Measurements from ENCODE around the gene ZNF771.

ZNF771 gene

GRCh38 chr16:30368792-30369090 lies 38.7 kb upstream of the ZNF771 start:
- no peaks in the 10 kb centered on the region for H3K27me3 ChIP-seq (ENCODE audit: insufficient read depth, low read length)
- peaks cover 8% of the 10 kb centered on the region; the same call in 1 of the 2 replicates for H3K36me3 ChIP-seq (ENCODE audit: insufficient read depth, low read depth, low read length)
- H3K27ac ChIP-seq (ENCODE audit: low read length): no peak overlapping the region
- H3K4me1 ChIP-seq (ENCODE audit: insufficient read depth, low read length): peaks cover 15% of the 10 kb centered on the region; the same call in 1 of the 2 replicates
- peak overlapping the region; percentile 75 for H3K4me3 ChIP-seq (ENCODE audit: low read length)
- H3K9ac ChIP-seq (ENCODE audit: low read depth, low read length): peak overlapping the region; percentile 53; the same call in 1 of the 2 replicates
- H3K9me3 ChIP-seq (ENCODE audit: insufficient read depth, low read depth, low read length): no peaks in the 10 kb centered on the region

- Histone ChIP-seq H3K4me3 (ENCODE audit: low read length) (peak overlapping the region; percentile 75), H3K9ac (ENCODE audit: low read depth, low read length) (peak overlapping the region; percentile 53; the same call in 1 of the 2 replicates), H3K4me1 (ENCODE audit: insufficient read depth, low read length) (peaks cover 15% of the 10 kb centered on the region; the same call in 1 of the 2 replicates), H3K9me3 (ENCODE audit: insufficient read depth, low read depth, low read length) (no peaks in the 10 kb centered on the region), H3K27me3 (ENCODE audit: insufficient read depth, low read length) (no peaks in the 10 kb centered on the region), H3K36me3 (ENCODE audit: insufficient read depth, low read depth, low read length) (peaks cover 8% of the 10 kb centered on the region; the same call in 1 of the 2 replicates), H3K27ac (ENCODE audit: low read length) (no peak overlapping the region)
These were observed 38.1 kb upstream of the ZNF771 start for GRCh38 chr16:30369091-30369937.

DNA sequence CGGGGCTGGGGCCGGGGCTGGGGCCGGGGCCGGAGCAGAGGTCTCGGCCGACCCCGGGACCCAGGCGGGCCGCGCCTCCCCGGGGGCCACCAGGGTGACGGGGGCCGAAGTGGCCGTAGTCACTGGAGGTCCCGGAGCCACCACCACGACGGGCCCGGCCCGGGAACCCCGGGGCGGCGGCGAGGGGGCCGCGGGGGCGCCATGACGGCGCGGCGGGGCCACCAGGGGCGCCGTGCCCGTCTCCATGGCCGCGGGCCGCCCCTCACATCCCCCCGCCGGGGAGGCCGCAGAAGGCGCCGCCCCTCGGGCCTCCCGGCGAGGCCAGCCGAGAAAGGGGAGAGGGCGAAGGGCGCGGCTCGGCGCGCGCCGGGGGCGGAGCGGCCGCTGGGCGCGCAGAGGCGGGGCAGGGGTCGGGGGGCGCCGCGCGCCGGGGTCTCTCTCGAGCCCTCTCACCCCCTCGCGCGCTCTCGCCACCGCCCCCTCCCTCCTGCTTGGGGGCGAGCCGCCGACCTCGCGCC lies 37.4 kb upstream of the ZNF771 start:
- H3K27ac ChIP-seq (ENCODE audit: low read length): no peak overlapping the region
- H3K36me3 ChIP-seq (ENCODE audit: insufficient read depth, low read depth, low read length): peaks cover 2% of the 10 kb centered on the region; the same call in 1 of the 2 replicates
- H3K4me3 ChIP-seq (ENCODE audit: low read length): peak overlapping the region; percentile 75
- no peaks in the 10 kb centered on the region for H3K9me3 ChIP-seq (ENCODE audit: insufficient read depth, low read depth, low read length)
- peaks cover 15% of the 10 kb centered on the region; the same call in 1 of the 2 replicates for H3K4me1 ChIP-seq (ENCODE audit: insufficient read depth, low read length)
- H3K9ac ChIP-seq (ENCODE audit: low read depth, low read length): peak overlapping the region; percentile 53; the same call in 1 of the 2 replicates
- H3K27me3 ChIP-seq (ENCODE audit: insufficient read depth, low read length): no peaks in the 10 kb centered on the region

DNA sequence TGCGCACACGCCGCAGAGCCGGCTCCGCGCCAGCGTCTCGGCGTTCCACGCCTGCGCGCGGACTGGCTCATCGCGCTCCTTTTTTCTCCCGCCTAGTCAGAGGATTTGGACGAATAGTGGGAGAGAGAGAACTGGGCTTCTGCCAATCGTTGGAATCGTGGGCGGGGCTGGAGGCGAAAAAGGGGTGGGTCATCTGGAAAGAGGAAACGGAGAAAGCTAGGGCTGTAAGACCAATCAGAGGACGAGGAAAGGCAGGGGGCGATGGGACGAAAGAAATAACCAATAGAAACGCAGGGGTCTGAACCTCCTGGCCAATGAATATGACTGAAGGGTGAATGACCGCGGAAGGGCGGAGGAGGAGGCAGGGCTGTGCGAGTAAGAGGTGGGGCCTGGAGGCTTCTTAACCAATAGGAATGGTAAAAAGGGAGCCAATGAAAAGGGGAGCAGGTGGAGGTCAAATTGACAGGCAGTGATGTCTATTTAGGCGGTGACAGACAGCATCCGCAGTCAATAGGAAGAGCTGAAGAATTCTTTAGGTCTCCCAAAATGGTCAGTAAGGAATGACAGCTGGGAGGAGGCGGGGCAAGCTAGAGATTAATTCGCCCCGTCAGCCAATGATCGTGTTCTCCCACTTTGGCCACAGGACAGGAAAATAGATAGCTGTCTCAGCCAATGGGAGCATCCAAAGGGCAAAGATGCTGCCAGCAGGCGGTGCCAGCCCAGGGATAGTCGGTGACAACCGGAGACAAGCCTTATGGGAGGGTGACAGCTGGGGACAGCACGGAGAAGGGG lies 36.8 kb upstream of the ZNF771 start, which contains the start of gene TBC1D10B:
Gene TBC1D10B, minus strand, starts transcription at position 39 of the 792 bp plus-strand sequence. CDS start 311 bp downstream, outside the sequence.
- Histone ChIP-seq H3K27me3 (ENCODE audit: insufficient read depth, low read length) (no peaks in the 10 kb centered on the region), H3K9ac (ENCODE audit: low read depth, low read length) (peak within 1 kb of the TSS; percentile 53; the same call in 1 of the 2 replicates), H3K4me3 (ENCODE audit: low read length) (peak within 1 kb of the TSS; percentile 75), H3K36me3 (ENCODE audit: insufficient read depth, low read depth, low read length) (no peaks in the 10 kb centered on the region; the same call in 1 of the 2 replicates), H3K4me1 (ENCODE audit: insufficient read depth, low read length) (peaks cover 15% of the 10 kb centered on the region; the same call in 1 of the 2 replicates), H3K9me3 (ENCODE audit: insufficient read depth, low read depth, low read length) (no peaks in the 10 kb centered on the region), H3K27ac (ENCODE audit: low read length) (no peak within 1 kb of the TSS)

- Histone ChIP-seq H3K4me1 (ENCODE audit: insufficient read depth, low read length) (peaks cover 15% of the 10 kb centered on the region; the same call in 1 of the 2 replicates), H3K27me3 (ENCODE audit: insufficient read depth, low read length) (no peaks in the 10 kb centered on the region), H3K4me3 (ENCODE audit: low read length) (peak overlapping the region; percentile 59; the same call in 1 of the 2 replicates), H3K36me3 (ENCODE audit: insufficient read depth, low read depth, low read length) (no peaks in the 10 kb centered on the region; the same call in 1 of the 2 replicates), H3K9ac (ENCODE audit: low read depth, low read length) (peak overlapping the region; percentile 14; the same call in 1 of the 2 replicates), H3K9me3 (ENCODE audit: insufficient read depth, low read depth, low read length) (no peaks in the 10 kb centered on the region), H3K27ac (ENCODE audit: low read length) (no peak overlapping the region)
These were observed 36.1 kb upstream of the ZNF771 start for GRCh38 chr16:30371248-30371816.

DNA sequence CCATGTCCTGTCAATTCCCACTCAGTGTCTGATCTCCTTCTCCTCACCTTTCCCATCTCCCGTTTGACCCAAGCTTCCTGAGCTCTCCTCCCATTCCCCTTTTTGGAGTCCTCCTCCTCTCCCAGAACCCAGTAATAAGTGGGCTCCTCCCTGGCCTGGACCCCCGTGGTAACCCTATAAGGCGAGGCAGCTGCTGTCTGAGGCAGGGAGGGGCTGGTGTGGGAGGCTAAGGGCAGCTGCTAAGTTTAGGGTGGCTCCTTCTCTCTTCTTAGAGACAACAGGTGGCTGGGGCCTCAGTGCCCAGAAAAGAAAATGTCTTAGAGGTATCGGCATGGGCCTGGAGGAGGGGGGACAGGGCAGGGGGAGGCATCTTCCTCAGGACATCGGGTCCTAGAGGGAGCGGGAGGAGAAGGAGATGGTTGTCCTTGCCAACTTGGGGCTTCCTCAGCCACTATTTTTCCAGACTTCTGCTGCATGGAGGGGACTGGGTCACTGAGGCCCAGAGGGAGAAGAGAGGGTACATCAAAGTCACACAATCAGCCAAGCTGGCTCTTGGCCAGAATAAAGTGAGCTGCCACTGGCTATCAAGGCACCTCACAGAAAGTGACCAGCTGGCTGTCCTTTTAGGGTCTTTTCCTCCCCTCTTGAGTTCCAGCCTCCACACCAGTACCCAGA lies 35.2 kb upstream of the ZNF771 start:
- Histone ChIP-seq H3K4me3 (ENCODE audit: low read length) (no peak overlapping the region), H3K4me1 (ENCODE audit: insufficient read depth, low read length) (peaks cover 17% of the 10 kb centered on the region), H3K9me3 (ENCODE audit: insufficient read depth, low read depth, low read length) (no peaks in the 10 kb centered on the region), H3K36me3 (ENCODE audit: insufficient read depth, low read depth, low read length) (no peaks in the 10 kb centered on the region), H3K9ac (ENCODE audit: low read depth, low read length) (no peak overlapping the region), H3K27me3 (ENCODE audit: insufficient read depth, low read length) (no peaks in the 10 kb centered on the region), H3K27ac (ENCODE audit: low read length) (no peak overlapping the region)

GRCh38 chr16:30372725-30373124 lies 34.7 kb upstream of the ZNF771 start:
- Histone ChIP-seq H3K9me3 (ENCODE audit: insufficient read depth, low read depth, low read length) (no peaks in the 10 kb centered on the region), H3K9ac (ENCODE audit: low read depth, low read length) (no peak overlapping the region), H3K4me1 (ENCODE audit: insufficient read depth, low read length) (peaks cover 20% of the 10 kb centered on the region), H3K27ac (ENCODE audit: low read length) (no peak overlapping the region), H3K36me3 (ENCODE audit: insufficient read depth, low read depth, low read length) (no peaks in the 10 kb centered on the region), H3K4me3 (ENCODE audit: low read length) (no peak overlapping the region), H3K27me3 (ENCODE audit: insufficient read depth, low read length) (no peaks in the 10 kb centered on the region)

- H3K27ac ChIP-seq (ENCODE audit: low read length): no peak within 1 kb of the TSS
- H3K4me1 ChIP-seq (ENCODE audit: insufficient read depth, low read length): peaks cover 6% of the 10 kb centered on the region
- no peak within 1 kb of the TSS for H3K4me3 ChIP-seq (ENCODE audit: low read length)
- no peaks in the 10 kb centered on the region for H3K9me3 ChIP-seq (ENCODE audit: insufficient read depth, low read depth, low read length)
- no peaks in the 10 kb centered on the region for H3K27me3 ChIP-seq (ENCODE audit: insufficient read depth, low read length)
- H3K36me3 ChIP-seq (ENCODE audit: insufficient read depth, low read depth, low read length): no peaks in the 10 kb centered on the region
- H3K9ac ChIP-seq (ENCODE audit: low read depth, low read length): no peak within 1 kb of the TSS; the same call in 1 of the 2 replicates
These were observed 32.9 kb upstream of the ZNF771 start, which contains the start of gene MYL11 for GRCh38 chr16:30374538-30374937. TSS of gene MYL11 (plus strand) at chr16:30374802. CDS start at chr16:30374858, 56 bp downstream.

- Histone ChIP-seq H3K27me3 (ENCODE audit: insufficient read depth, low read length) (no peaks in the 10 kb centered on the region), H3K4me1 (ENCODE audit: insufficient read depth, low read length) (peaks cover 6% of the 10 kb centered on the region), H3K4me3 (ENCODE audit: low read length) (no peak overlapping the region), H3K36me3 (ENCODE audit: insufficient read depth, low read depth, low read length) (0 out of 2 replicates have a peak, but pooled peaks cover 4% of the 10 kb centered on the region), H3K9ac (ENCODE audit: low read depth, low read length) (no peak overlapping the region; the same call in 1 of the 2 replicates), H3K9me3 (ENCODE audit: insufficient read depth, low read depth, low read length) (no peaks in the 10 kb centered on the region), H3K27ac (ENCODE audit: low read length) (no peak overlapping the region)
These were observed 31.5 kb upstream of the ZNF771 start for GRCh38 chr16:30375864-30376263.

DNA sequence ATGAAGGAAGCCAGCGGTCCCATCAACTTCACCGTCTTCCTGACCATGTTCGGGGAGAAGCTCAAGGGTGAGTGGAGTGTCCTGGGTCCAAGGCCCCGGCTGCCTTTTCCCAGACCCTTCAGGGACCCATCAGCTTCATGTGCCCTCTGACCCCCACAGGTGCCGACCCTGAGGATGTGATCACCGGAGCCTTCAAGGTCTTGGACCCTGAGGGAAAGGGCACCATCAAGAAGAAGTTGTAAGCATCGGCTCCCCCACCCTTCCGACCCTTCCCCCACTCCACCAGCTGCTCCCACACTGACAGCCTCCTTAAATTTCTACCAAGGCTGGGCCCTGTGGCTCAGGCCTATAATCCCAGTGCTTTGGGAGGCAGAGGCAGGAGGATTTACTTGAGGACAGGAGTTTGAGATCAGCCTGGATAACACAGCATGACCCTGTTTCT lies 30.9 kb upstream of the ZNF771 start:
- H3K27me3 ChIP-seq (ENCODE audit: insufficient read depth, low read length): no peaks in the 10 kb centered on the region
- no peak overlapping the region for H3K4me3 ChIP-seq (ENCODE audit: low read length)
- peaks cover 6% of the 10 kb centered on the region for H3K4me1 ChIP-seq (ENCODE audit: insufficient read depth, low read length)
- H3K27ac ChIP-seq (ENCODE audit: low read length): no peak overlapping the region
- H3K9ac ChIP-seq (ENCODE audit: low read depth, low read length): peak overlapping the region; percentile 95; the same call in 1 of the 2 replicates
- no peaks in the 10 kb centered on the region for H3K9me3 ChIP-seq (ENCODE audit: insufficient read depth, low read depth, low read length)
- 0 out of 2 replicates have a peak, but pooled peaks cover 4% of the 10 kb centered on the region for H3K36me3 ChIP-seq (ENCODE audit: insufficient read depth, low read depth, low read length)
